Stomach (tissue), 9 donors: ENCODE data around the gene BCL11B. TPM values are rescaled to one million over a fixed set of nuclear protein-coding genes. Genes with fewer than 3 reads are reported as not detected.

Experiments used
- DNase-seq, 2 donors: peaks; one replicate each; pipeline versions ENCODE4 v3.0.0 to v3.0.0-alpha.2; 2013 to 2019
- H3K27ac ChIP-seq, 5 donors: fragments of 200-600 bp in 4 of 5; sonication (generic) in 4 of 5; one replicate each; pipeline ENCODE4 v1.5.1; 2013 to 2019; ENCODE audit warnings: mild to moderate bottlenecking in 1 of 5, moderate library complexity in 1 of 5
- H3K27me3 ChIP-seq, 3 donors: fragments of 200-600 bp; sonication (generic); one replicate each; pipeline ENCODE4 v1.5.1; 2017 to 2019; ENCODE audit warnings: mixed run types in 1 of 3
- H3K36me3 ChIP-seq, 4 donors: fragments of 200-600 bp; sonication (generic); 1 replicate in 3 of 4; 2 replicates in 1 of 4; pipeline ENCODE4 v1.5.1; 2016 to 2019
- H3K4me1 ChIP-seq, 4 donors: fragments of 200-600 bp; sonication (generic); one replicate each; pipeline ENCODE4 v1.5.1; 2016 to 2019
- H3K4me3 ChIP-seq, 4 donors: fragments of 200-600 bp; sonication (generic) in 3 of 4; one replicate each; pipeline ENCODE4 v1.5.1; 2016 to 2019; ENCODE audit warnings: mild to moderate bottlenecking in 1 of 4
- H3K9me3 ChIP-seq, 4 donors: fragments of 200-600 bp; sonication (generic); one replicate each; pipeline ENCODE4 v1.5.1; 2016 to 2019
- EP300 ChIP-seq: sonication (generic); formaldehyde crosslinking; IDR thresholded peaks from one replicate; pipeline ENCODE4 v1.6.1; 2017; ENCODE audit warnings: antibody characterized with exemption
- POLR2A ChIP-seq, 4 donors: fragments of 450-650 bp; IDR thresholded peaks; one replicate each; pipeline ENCODE4 v1.6.1; 2016; ENCODE audit warnings: antibody characterized with exemption in 4 of 4, control low read depth in 2 of 4, mild to moderate bottlenecking in 1 of 4, moderate library complexity in 1 of 4
- POLR2AphosphoS5 ChIP-seq, 3 donors: sonication (generic); formaldehyde crosslinking; IDR thresholded peaks; one replicate each; pipeline ENCODE4 v1.6.1; 2016; ENCODE audit warnings: antibody characterized with exemption in 3 of 3
- WGBS, 5 donors: extraction: QIAGEN DNeasy Blood & Tissue Kit in 3 of 5; methylation state at CpG; one replicate each; pipeline versions ENCODE4 v1.1.5 to v1.1.7; 2013 to 2018; 5-methylcytosine and 5-hydroxymethylcytosine counted together
- intact Hi-C: fragments of 100-400 bp; cut with DNase I; formaldehyde crosslinking; loops from one replicate; pipeline ENCODE4 v1.15.1; 2023; ENCODE audit warnings: low total_unique reads
- polyA plus RNA-seq, 3 donors: library from polyadenylated mRNA; stranded (reverse); fragments of 200-250 nt; gene quantifications; one replicate each; pipeline ENCODE4 v1.2.3, GENCODE V29; 2013
- total RNA-seq, 5 donors: library from RNA; depleted of rRNA; stranded (reverse); fragments of >200 nt; gene quantifications; one replicate each; pipeline versions ENCODE4 v1.1.0 to v1.2.3, GENCODE V29; 2014 to 2016
- TF ChIP-seq, protein P1 (sequence below), 7 experiments: fragments of 450-650 bp in 4 of 7; fragments of 200-600 bp in 3 of 7; sonication (generic) in 3 of 7; IDR thresholded peaks; one replicate each; pipeline ENCODE4 v1.5.1; 2016 to 2019; ENCODE audit warnings: antibody characterized with exemption in 7 of 7, control low read depth in 2 of 7, mild to moderate bottlenecking in 1 of 7
- donor health status: healthy with polysubstance abuse.
- donor health status: Bipolar disorder and iron deficiency.
- donor health status: healthy.

Gene BCL11B
- total and polyA plus RNA-seq, 8 donors = 0.15 to 9.6 (median 1.3) TPM; not detected in 1

- no peaks in the 10 kb centered on the region for H3K36me3 ChIP-seq
- H3K9me3 ChIP-seq = peaks cover 0 to 20% (median 18%) of the 10 kb centered on the region in 4 donors
- no peaks in the 10 kb centered on the region for H3K4me1 ChIP-seq
- H3K4me3 ChIP-seq = no peak overlapping the region
- no peak overlapping the region for H3K27ac ChIP-seq
- 21 to 50% (median 43%) methylated on average over 7 of the region's 7 CpGs for WGBS, 5 donors
- TF ChIP-seq POLR2A (IDR thresholded peaks at IDR 0.05) (no peak), EP300 (no peak), POLR2AphosphoS5 (IDR thresholded peaks at IDR 0.05) (no peak)
- no peak for DNase-seq
- H3K27me3 ChIP-seq = peaks cover 0 to 64% (median 14%) of the 10 kb centered on the region in 3 donors
- intact Hi-C loops = no loop called here
Measured at GRCh38 chr14:99239661-99240092, 32.3 kb downstream of the BCL11B start.

GRCh38 chr14:99238216-99238615 lies 33.8 kb downstream of the BCL11B start:
- Histone ChIP-seq H3K27me3 (peaks cover 0 to 64% (median 16%) of the 10 kb centered on the region in 3 donors), H3K9me3 (peaks cover 0 to 33% (median 29%) of the 10 kb centered on the region in 4 donors), H3K4me3 (no peak overlapping the region), H3K4me1 (no peaks in the 10 kb centered on the region), H3K36me3 (no peaks in the 10 kb centered on the region), H3K27ac (no peak overlapping the region)
- no peak for DNase-seq
- TF ChIP-seq POLR2A (IDR thresholded peaks at IDR 0.05) (no peak), EP300 (no peak), POLR2AphosphoS5 (IDR thresholded peaks at IDR 0.05) (no peak)
- TF ChIP-seq, protein P1, sequence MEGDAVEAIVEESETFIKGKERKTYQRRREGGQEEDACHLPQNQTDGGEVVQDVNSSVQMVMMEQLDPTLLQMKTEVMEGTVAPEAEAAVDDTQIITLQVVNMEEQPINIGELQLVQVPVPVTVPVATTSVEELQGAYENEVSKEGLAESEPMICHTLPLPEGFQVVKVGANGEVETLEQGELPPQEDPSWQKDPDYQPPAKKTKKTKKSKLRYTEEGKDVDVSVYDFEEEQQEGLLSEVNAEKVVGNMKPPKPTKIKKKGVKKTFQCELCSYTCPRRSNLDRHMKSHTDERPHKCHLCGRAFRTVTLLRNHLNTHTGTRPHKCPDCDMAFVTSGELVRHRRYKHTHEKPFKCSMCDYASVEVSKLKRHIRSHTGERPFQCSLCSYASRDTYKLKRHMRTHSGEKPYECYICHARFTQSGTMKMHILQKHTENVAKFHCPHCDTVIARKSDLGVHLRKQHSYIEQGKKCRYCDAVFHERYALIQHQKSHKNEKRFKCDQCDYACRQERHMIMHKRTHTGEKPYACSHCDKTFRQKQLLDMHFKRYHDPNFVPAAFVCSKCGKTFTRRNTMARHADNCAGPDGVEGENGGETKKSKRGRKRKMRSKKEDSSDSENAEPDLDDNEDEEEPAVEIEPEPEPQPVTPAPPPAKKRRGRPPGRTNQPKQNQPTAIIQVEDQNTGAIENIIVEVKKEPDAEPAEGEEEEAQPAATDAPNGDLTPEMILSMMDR (IDR thresholded peaks at IDR 0.05) = no peak
- intact Hi-C loops = no loop called here
- WGBS, 5 donors = 83 to 94% (median 90%) methylated on average over 6 of the region's 6 CpGs

- no peak for DNase-seq
- Histone ChIP-seq H3K27me3 (peaks cover 0 to 64% (median 8%) of the 10 kb centered on the region in 3 donors), H3K4me3 (no peak overlapping the region), H3K27ac (peak overlapping the region in 2 of 5 donors; percentile 13 to 18), H3K9me3 (peaks cover 0 to 33% (median 29%) of the 10 kb centered on the region in 4 donors), H3K36me3 (no peaks in the 10 kb centered on the region), H3K4me1 (peaks cover 0 to under 1% (median 0%) of the 10 kb centered on the region in 4 donors)
- no peak for TF ChIP-seq EP300
- TF ChIP-seq POLR2A (IDR thresholded peaks at IDR 0.05) = no peak
- TF ChIP-seq POLR2AphosphoS5 (IDR thresholded peaks at IDR 0.05) = no peak
- TF ChIP-seq, protein P1 (IDR thresholded peaks at IDR 0.05) = no peak
- 53 to 73% (median 61%) methylated on average over 7 of the region's 7 CpGs for WGBS, 5 donors
- intact Hi-C loops = no loop called here
Measured at GRCh38 chr14:99237288-99237687, 34.7 kb downstream of the BCL11B start.

DNA sequence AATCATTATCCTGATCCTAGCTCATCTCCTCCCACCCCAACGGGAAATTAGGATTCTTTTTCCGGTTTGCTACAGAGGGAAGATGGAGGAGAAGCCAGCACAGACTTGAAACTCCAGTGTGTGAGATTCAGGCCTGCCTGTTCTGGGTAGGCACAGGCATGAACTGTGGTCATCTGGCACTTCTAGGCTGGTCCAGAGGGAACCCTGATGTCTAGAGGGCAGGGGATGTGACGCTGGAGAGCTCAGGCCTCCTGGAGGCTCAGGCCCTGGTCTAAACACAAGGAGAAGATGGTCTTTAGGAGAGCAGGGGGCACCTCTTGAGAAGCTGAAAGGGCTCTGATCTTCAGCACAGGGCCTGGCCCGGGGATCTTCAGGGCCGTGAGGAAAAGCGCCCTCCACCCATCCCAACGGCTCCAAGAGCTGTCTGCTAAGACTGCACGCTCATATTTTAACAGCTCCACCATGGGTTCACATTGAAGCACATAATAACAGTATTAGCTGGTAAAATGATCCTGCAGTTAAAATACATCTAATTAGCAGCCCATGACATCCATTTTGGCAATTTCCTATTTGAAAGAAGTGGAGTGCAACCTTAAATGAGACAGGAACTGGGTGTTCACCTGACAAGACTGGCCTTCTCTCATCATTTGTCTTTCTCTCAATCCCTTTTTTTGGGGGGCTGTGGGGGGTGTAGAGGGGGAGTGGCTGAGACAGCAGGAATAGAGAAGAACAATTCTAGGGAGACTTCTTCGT lies 35.4 kb downstream of the BCL11B start:
- H3K4me3 ChIP-seq = no peak overlapping the region
- no peak for DNase-seq
- H3K4me1 ChIP-seq = peaks cover 0 to 7% (median 6%) of the 10 kb centered on the region in 4 donors
- H3K27ac ChIP-seq = peak overlapping the region in 3 of 5 donors; percentile 11 to 44 (median 16)
- H3K9me3 ChIP-seq = peaks cover 0 to 33% (median 29%) of the 10 kb centered on the region in 4 donors
- 75 to 87% (median 82%) methylated on average over 9 of the region's 9 CpGs for WGBS, 5 donors
- TF ChIP-seq POLR2AphosphoS5 (IDR thresholded peaks at IDR 0.05) = no peak
- TF ChIP-seq, protein P1 (IDR thresholded peaks at IDR 0.05) = no peak
- TF ChIP-seq POLR2A (IDR thresholded peaks at IDR 0.05) = no peak
- TF ChIP-seq EP300 = no peak
- H3K27me3 ChIP-seq = peaks cover 0 to 64% (median 9%) of the 10 kb centered on the region in 3 donors
- no peaks in the 10 kb centered on the region for H3K36me3 ChIP-seq
- intact Hi-C loops = no loop called here
